ENCODE measurements around the gene DTD2. TPM values are rescaled to one million over a fixed set of nuclear protein-coding genes. Genes with fewer than 3 reads are reported as not detected.

DTD2 gene
- total and polyA plus RNA-seq, 4 donors: 7.9 to 16.7 (median 10.7) TPM

- Histone ChIP-seq H3K36me3 (ENCODE audit: control insufficient read depth in 4 of 4, insufficient read depth in 3 of 4, low read depth in 1 of 4, low read length in 3 of 4) (no peaks in the 10 kb centered on the region), H3K4me3 (ENCODE audit: low read depth in 1 of 3, low read length in 3 of 3) (no peak overlapping the region), H3K27ac (ENCODE audit: low read depth in 1 of 2, low read length in 2 of 2) (no peak overlapping the region), H3K27me3 (ENCODE audit: control insufficient read depth in 4 of 4, insufficient read depth in 4 of 4, low read length in 3 of 4) (no peaks in the 10 kb centered on the region), H3K9ac (ENCODE audit: low read depth in 1 of 2, low read length in 2 of 2) (no peak overlapping the region), H3K4me1 (ENCODE audit: control insufficient read depth in 4 of 4, insufficient read depth in 4 of 4, low read length in 3 of 4) (no peaks in the 10 kb centered on the region), H3K9me3 (ENCODE audit: control insufficient read depth in 4 of 4, low read length in 3 of 4) (no peaks in the 10 kb centered on the region)
- TF ChIP-seq REST (IDR thresholded peaks at IDR 0.05): no peak
- TF ChIP-seq RXRA (IDR thresholded peaks at IDR 0.05): no peak
- TF ChIP-seq EGR1 (IDR thresholded peaks at IDR 0.05; ENCODE audit: low read depth in 2 of 2): no peak
- TF ChIP-seq MAX (IDR thresholded peaks at IDR 0.05): no peak
- no peak for TF ChIP-seq FOXA1 (IDR thresholded peaks at IDR 0.05)
- TF ChIP-seq FOXA2 (IDR thresholded peaks at IDR 0.05): no peak
- no peak for TF ChIP-seq ATF3 (IDR thresholded peaks at IDR 0.05)
- TF ChIP-seq HNF4G (IDR thresholded peaks at IDR 0.05): no peak
- TF ChIP-seq RAD21 (IDR thresholded peaks at IDR 0.05): no peak
- WGBS: 80% methylated on average over 4 of the region's 4 CpGs
- DNase-seq (ENCODE audit: low spot score): no peak
Measured at GRCh38 chr14:31405599-31406232, 51.6 kb downstream of the DTD2 start.

DNA sequence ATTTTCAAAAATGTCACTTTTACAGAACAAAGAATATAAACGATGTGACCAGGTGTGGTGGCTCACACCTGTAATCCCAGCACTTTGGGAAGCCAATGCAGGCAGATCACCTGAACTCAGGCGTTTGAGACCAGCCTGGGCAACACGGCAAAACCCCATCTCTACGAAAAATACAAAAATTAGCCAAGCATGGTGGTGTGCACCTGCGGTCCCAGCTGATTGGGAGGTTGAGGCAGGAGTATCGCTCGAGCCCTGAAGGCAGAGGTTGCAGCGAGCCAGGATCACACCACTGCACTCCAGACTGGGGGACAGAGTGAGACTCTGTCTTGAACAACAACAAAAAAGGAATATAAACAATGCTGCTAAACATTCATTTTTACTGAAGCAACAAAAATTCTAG lies 52.2 kb downstream of the DTD2 start:
- TF ChIP-seq REST (IDR thresholded peaks at IDR 0.05) (no peak), ZBTB33 (IDR thresholded peaks at IDR 0.05) (no peak), FOXA2 (IDR thresholded peaks at IDR 0.05) (no peak), TAF1 (conservative IDR thresholded peaks at IDR 0.05) (no peak), RAD21 (IDR thresholded peaks at IDR 0.05) (no peak), NR2F2 (IDR thresholded peaks at IDR 0.05) (no peak), FOXA1 (IDR thresholded peaks at IDR 0.05) (no peak), HNF4G (IDR thresholded peaks at IDR 0.05) (no peak), GABPA (IDR thresholded peaks at IDR 0.05 in 1 of 2, conservative IDR thresholded peaks at IDR 0.05 in 1 of 2) (no peak), YY1 (IDR thresholded peaks at IDR 0.05) (no peak), JUND (IDR thresholded peaks at IDR 0.05) (no peak), EGR1 (IDR thresholded peaks at IDR 0.05; ENCODE audit: low read depth in 2 of 2) (no peak), HNF4A (conservative IDR thresholded peaks at IDR 0.05) (no peak), MAX (IDR thresholded peaks at IDR 0.05) (no peak), RXRA (IDR thresholded peaks at IDR 0.05) (no peak), ATF3 (IDR thresholded peaks at IDR 0.05) (no peak), SP1 (IDR thresholded peaks at IDR 0.05) (no peak)
- TF ChIP-seq, protein P1, sequence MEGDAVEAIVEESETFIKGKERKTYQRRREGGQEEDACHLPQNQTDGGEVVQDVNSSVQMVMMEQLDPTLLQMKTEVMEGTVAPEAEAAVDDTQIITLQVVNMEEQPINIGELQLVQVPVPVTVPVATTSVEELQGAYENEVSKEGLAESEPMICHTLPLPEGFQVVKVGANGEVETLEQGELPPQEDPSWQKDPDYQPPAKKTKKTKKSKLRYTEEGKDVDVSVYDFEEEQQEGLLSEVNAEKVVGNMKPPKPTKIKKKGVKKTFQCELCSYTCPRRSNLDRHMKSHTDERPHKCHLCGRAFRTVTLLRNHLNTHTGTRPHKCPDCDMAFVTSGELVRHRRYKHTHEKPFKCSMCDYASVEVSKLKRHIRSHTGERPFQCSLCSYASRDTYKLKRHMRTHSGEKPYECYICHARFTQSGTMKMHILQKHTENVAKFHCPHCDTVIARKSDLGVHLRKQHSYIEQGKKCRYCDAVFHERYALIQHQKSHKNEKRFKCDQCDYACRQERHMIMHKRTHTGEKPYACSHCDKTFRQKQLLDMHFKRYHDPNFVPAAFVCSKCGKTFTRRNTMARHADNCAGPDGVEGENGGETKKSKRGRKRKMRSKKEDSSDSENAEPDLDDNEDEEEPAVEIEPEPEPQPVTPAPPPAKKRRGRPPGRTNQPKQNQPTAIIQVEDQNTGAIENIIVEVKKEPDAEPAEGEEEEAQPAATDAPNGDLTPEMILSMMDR (IDR thresholded peaks at IDR 0.05; ENCODE audit: low read depth, low read length, missing input control): no peak
- no peak for DNase-seq (ENCODE audit: low spot score)
- Histone ChIP-seq H3K4me1 (ENCODE audit: control insufficient read depth in 4 of 4, insufficient read depth in 4 of 4, low read length in 3 of 4) (no peaks in the 10 kb centered on the region), H3K9ac (ENCODE audit: low read depth in 1 of 2, low read length in 2 of 2) (no peak overlapping the region), H3K4me3 (ENCODE audit: low read depth in 1 of 3, low read length in 3 of 3) (no peak overlapping the region), H3K9me3 (ENCODE audit: control insufficient read depth in 4 of 4, low read length in 3 of 4) (no peaks in the 10 kb centered on the region), H3K36me3 (ENCODE audit: control insufficient read depth in 4 of 4, insufficient read depth in 3 of 4, low read depth in 1 of 4, low read length in 3 of 4) (peaks cover 0 to 2% (median 0%) of the 10 kb centered on the region in 4 donors), H3K27me3 (ENCODE audit: control insufficient read depth in 4 of 4, insufficient read depth in 4 of 4, low read length in 3 of 4) (no peaks in the 10 kb centered on the region), H3K27ac (ENCODE audit: low read depth in 1 of 2, low read length in 2 of 2) (no peak overlapping the region)
- WGBS: 97% methylated on average over 8 of the region's 8 CpGs

Data from liver (tissue), 9 donors.